GM12891 (cell line): ENCODE measurements around the gene NDC1.

ENCODE experiments used
- POLR2A ChIP-seq: IDR thresholded peaks from 2 replicates; pipeline ENCODE4 v1.6.1; 2011; ENCODE audit warnings: low read depth, low read length, control low read depth
- POLR2AphosphoS5 ChIP-seq: IDR thresholded peaks from 2 replicates; pipeline ENCODE4 v1.6.1; 2011; ENCODE audit warnings: low read depth, low read length, control low read depth
- SPI1 ChIP-seq: IDR thresholded peaks from 2 replicates; pipeline ENCODE4 v1.6.1; 2011; ENCODE audit warnings: low read depth, low read length, control low read depth
- TAF1 ChIP-seq: IDR thresholded peaks from 2 replicates; pipeline ENCODE4 v1.6.1; 2011; ENCODE audit warnings: low read depth, low read length, control low read depth

- TF ChIP-seq POLR2A: no peak
- no peak for TF ChIP-seq POLR2AphosphoS5
- no peak for TF ChIP-seq TAF1
- TF ChIP-seq SPI1: no peak
Measured at GRCh38 chr1:53804181-53804580, 33.9 kb downstream of the NDC1 start.
